ENCODE data around the gene NFYB. TPM values are rescaled to one million over a fixed set of nuclear protein-coding genes. Genes with fewer than 3 reads are reported as not detected.

Gene NFYB
- polyA plus RNA-seq, 1 of the 3 experiments (the other 2 are of a cell fraction), result 11.0 TPM

- H3K9me3 ChIP-seq, result no peaks in the 10 kb centered on the region
- H3K9me2 ChIP-seq, result no peaks in the 10 kb centered on the region
- no peaks in the 10 kb centered on the region for H4K20me1 ChIP-seq (ENCODE audit: insufficient read depth)
- DNase-seq, result no peak
- WGBS (ENCODE audit: low lambda C conversion rate), result 79% methylated on average over 4 of the region's 4 CpGs
- ChIA-PET CTCF (no interaction called here), POLR2A (no interaction called here)
- no peak overlapping the region for H3K4me2 ChIP-seq
- no peaks in the 10 kb centered on the region for H3K36me3 ChIP-seq (replicated peaks in 1 of 2; ENCODE audit: control insufficient read depth in 1 of 2, insufficient read depth in 2 of 2, low read length in 1 of 2)
- H3K9ac ChIP-seq, result no peak overlapping the region
- H3K79me2 ChIP-seq (ENCODE audit: insufficient read depth), result no peaks in the 10 kb centered on the region
- H2AFZ ChIP-seq (ENCODE audit: low read depth), result no peak overlapping the region
- H3K27me3 ChIP-seq (ENCODE audit: insufficient read depth), result no peaks in the 10 kb centered on the region
- no peak overlapping the region for H3K27ac ChIP-seq (ENCODE audit: low read depth in 2 of 2, low read length in 1 of 2)
- H3K4me1 ChIP-seq (ENCODE audit: control insufficient read depth in 1 of 2, insufficient read depth in 2 of 2, low read depth in 1 of 2, low read length in 1 of 2), result peaks cover 8 to 9% of the 10 kb centered on the region in 2 experiments; a peak in 2 of 4 replicates
- H3K4me3 ChIP-seq (ENCODE audit: low read depth in 2 of 2, low read length in 1 of 2), result no peak overlapping the region
- TF ChIP-seq EZH2phosphoT487 (IDR thresholded peaks at IDR 0.05; ENCODE audit: borderline replicate concordance, low read depth) (no peak), TCF12 (IDR thresholded peaks at IDR 0.05) (peak; percentile 62), NFIC (IDR thresholded peaks at IDR 0.05; ENCODE audit: borderline replicate concordance) (peak; percentile 59; the same call in 1 of the 2 replicates), MEF2A (IDR thresholded peaks at IDR 0.05; ENCODE audit: borderline replicate concordance, low read depth) (0 out of 2 replicates have a peak, but pooled peaks have one; percentile 19), RXRA (IDR thresholded peaks at IDR 0.05; ENCODE audit: borderline replicate concordance, low read depth) (peak; percentile 68), POLR2AphosphoS5 (IDR thresholded peaks at IDR 0.05; ENCODE audit: low read depth, low read length) (no peak), GATA2 (CRISPR knock-in tag; IDR thresholded peaks at IDR 0.05) (no peak)
- TF ChIP-seq, protein P1, sequence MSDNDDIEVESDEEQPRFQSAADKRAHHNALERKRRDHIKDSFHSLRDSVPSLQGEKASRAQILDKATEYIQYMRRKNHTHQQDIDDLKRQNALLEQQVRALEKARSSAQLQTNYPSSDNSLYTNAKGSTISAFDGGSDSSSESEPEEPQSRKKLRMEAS (IDR thresholded peaks at IDR 0.05; ENCODE audit: low read depth), result no peak
- H3F3A ChIP-seq (replicated peaks; ENCODE audit: insufficient read depth), result peaks cover 17% of the 10 kb centered on the region
These were observed 44.1 kb upstream of the NFYB start for GRCh38 chr12:104182144-104182543.

GRCh38 chr12:104181313-104181712, 43.3 kb upstream of the NFYB start:
- no peaks in the 10 kb centered on the region for H3K9me3 ChIP-seq
- TF ChIP-seq MEF2A (IDR thresholded peaks at IDR 0.05; ENCODE audit: borderline replicate concordance, low read depth) (no peak), RAD21 (IDR thresholded peaks at IDR 0.05; ENCODE audit: low read length) (no peak), GATA2 (CRISPR knock-in tag; IDR thresholded peaks at IDR 0.05) (no peak), TAF1 (IDR thresholded peaks at IDR 0.05; ENCODE audit: borderline replicate concordance, low read depth, low read length) (no peak), FOSL2 (IDR thresholded peaks at IDR 0.05; ENCODE audit: borderline replicate concordance, low read depth) (no peak), MXI1 (IDR thresholded peaks at IDR 0.05; ENCODE audit: low read depth, low read length) (no peak), RXRA (IDR thresholded peaks at IDR 0.05; ENCODE audit: borderline replicate concordance, low read depth) (no peak), SIN3A (IDR thresholded peaks at IDR 0.05; ENCODE audit: borderline replicate concordance, low read depth, low read length) (no peak)
- H3K27ac ChIP-seq (ENCODE audit: low read depth in 2 of 2, low read length in 1 of 2), result no peak overlapping the region
- peaks cover 8 to 9% of the 10 kb centered on the region in 2 experiments; a peak in 2 of 4 replicates for H3K4me1 ChIP-seq (ENCODE audit: control insufficient read depth in 1 of 2, insufficient read depth in 2 of 2, low read depth in 1 of 2, low read length in 1 of 2)
- H2AFZ ChIP-seq (ENCODE audit: low read depth), result 0 out of 2 replicates have a peak overlapping the region, but pooled peaks have one; percentile 14
- H4K20me1 ChIP-seq (ENCODE audit: insufficient read depth), result no peaks in the 10 kb centered on the region
- H3K4me2 ChIP-seq, result no peak overlapping the region
- H3K27me3 ChIP-seq (ENCODE audit: insufficient read depth), result no peaks in the 10 kb centered on the region
- H3K9me2 ChIP-seq, result no peaks in the 10 kb centered on the region
- H3K4me3 ChIP-seq (ENCODE audit: low read depth in 2 of 2, low read length in 1 of 2), result no peak overlapping the region
- no peak for DNase-seq
- ChIA-PET CTCF (no interaction called here), POLR2A (no interaction called here)
- no peaks in the 10 kb centered on the region for H3K36me3 ChIP-seq (replicated peaks in 1 of 2; ENCODE audit: control insufficient read depth in 1 of 2, insufficient read depth in 2 of 2, low read length in 1 of 2)
- WGBS (ENCODE audit: low lambda C conversion rate), result 52% methylated on average over 4 of the region's 4 CpGs
- H3K9ac ChIP-seq, result no peak overlapping the region
- H3K79me2 ChIP-seq (ENCODE audit: insufficient read depth), result no peaks in the 10 kb centered on the region
- peaks cover 17% of the 10 kb centered on the region for H3F3A ChIP-seq (replicated peaks; ENCODE audit: insufficient read depth)

DNA sequence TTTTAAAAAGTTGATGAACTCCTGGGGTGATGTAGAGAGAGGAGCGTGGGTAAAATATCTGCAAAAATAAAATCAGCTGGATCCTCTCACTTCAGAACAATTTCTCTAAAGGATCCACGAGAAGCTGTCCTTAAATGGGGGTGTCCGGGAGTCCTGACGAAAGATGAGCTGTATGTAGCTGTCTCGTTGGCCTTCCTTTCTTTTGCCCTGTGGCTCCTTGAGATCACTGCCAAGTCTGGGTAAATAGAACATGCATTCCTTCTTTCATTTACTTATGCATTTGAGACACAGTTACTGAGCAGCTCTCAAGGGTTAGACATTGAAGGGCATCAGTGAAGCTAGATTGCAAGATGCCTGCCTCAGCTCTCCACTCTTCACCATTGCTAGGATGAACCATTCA, 42.4 kb upstream of the NFYB start:
- TF ChIP-seq RFX5 (IDR thresholded peaks at IDR 0.05; ENCODE audit: low read length), result no peak
- TF ChIP-seq EZH2phosphoT487 (IDR thresholded peaks at IDR 0.05; ENCODE audit: borderline replicate concordance, low read depth), result no peak
- Histone ChIP-seq H4K20me1 (ENCODE audit: insufficient read depth) (no peaks in the 10 kb centered on the region), H3K79me2 (ENCODE audit: insufficient read depth) (no peaks in the 10 kb centered on the region), H3K36me3 (replicated peaks in 1 of 2; ENCODE audit: control insufficient read depth in 1 of 2, insufficient read depth in 2 of 2, low read length in 1 of 2) (no peaks in the 10 kb centered on the region), H3K4me3 (ENCODE audit: low read depth in 2 of 2, low read length in 1 of 2) (no peak overlapping the region), H3F3A (replicated peaks; ENCODE audit: insufficient read depth) (peaks cover 17% of the 10 kb centered on the region), H3K9ac (no peak overlapping the region), H3K27ac (ENCODE audit: low read depth in 2 of 2, low read length in 1 of 2) (no peak overlapping the region), H3K9me3 (no peaks in the 10 kb centered on the region), H3K9me2 (no peaks in the 10 kb centered on the region), H2AFZ (ENCODE audit: low read depth) (no peak overlapping the region), H3K27me3 (ENCODE audit: insufficient read depth) (no peaks in the 10 kb centered on the region), H3K4me2 (no peak overlapping the region), H3K4me1 (ENCODE audit: control insufficient read depth in 1 of 2, insufficient read depth in 2 of 2, low read depth in 1 of 2, low read length in 1 of 2) (peaks cover 8 to 9% of the 10 kb centered on the region in 2 experiments; a peak in 2 of 4 replicates)
- WGBS (ENCODE audit: low lambda C conversion rate), result 70% methylated on average over 5 of the region's 5 CpGs
- CTCF ChIA-PET, result no interaction called here
- POLR2A ChIA-PET, result no interaction called here
- no peak for DNase-seq

All from SK-N-SH (cell line).